HepG2 (cell line): ENCODE measurements around the gene TFF2. TPM values are rescaled to one million over a fixed set of nuclear protein-coding genes. Genes with fewer than 3 reads are reported as not detected.

Experiments
- ATAC-seq: fragments of 200-7000 bp; cut with Tn5 transposase; 3 replicates; pipeline ENCODE4 v1.9.1; 2020; ENCODE audit warnings: mild to moderate bottlenecking, moderate library complexity
- BruUV-seq: library from RNA; stranded (reverse); fragments of 400-500 nt; replicated peaks from 2 replicates; lab custom pipeline; 2021; lab: Mats Ljungman, UMichigan
- CTCF ChIA-PET: fragments of 300-600 bp; formaldehyde crosslinking; extraction: SDS; loops from one replicate; lab custom pipeline; 2021; ENCODE audit warnings: low total read pairs, inconsistent platforms, low intra/inter-chr PET ratio; lab: Yijun Ruan, JAX
- POLR2A ChIA-PET: fragments of 350-600 bp; sonication (Branson Sonifier 250); formaldehyde crosslinking; loops from one replicate; lab custom pipeline; 2020; ENCODE audit warnings: antibody characterized with exemption, inconsistent platforms; lab: Yijun Ruan, JAX
- DNase-seq: peaks from one replicate; pipeline ENCODE4 v3.0.0-alpha.2; 2015; ENCODE audit warnings: low spot score
- FAIRE-seq: peaks from 3 replicates; lab custom pipeline; 2011; peaks lifted over from hg19 to GRCh38; lab: Jason Lieb, UNC
- H2AFZ ChIP-seq: one replicate; pipeline ENCODE4 v1.6.1; 2011; ENCODE audit warnings: low read length, inconsistent platforms
- H3K27ac ChIP-seq: fragments of 300-600 bp; 3 replicates; pipeline ENCODE4 v1.8.0; 2011; ENCODE audit warnings: mixed run types, mild to moderate bottlenecking, mixed read lengths, low read length, inconsistent platforms; ENCODE audit not compliant: insufficient read depth; ENCODE audit errors: extremely low read length
- H3K27me3 ChIP-seq, 2 experiments: fragments of 200-600 bp in 1 of 2; 2 replicates in 1 of 2; 3 replicates in 1 of 2; pipeline versions ENCODE4 v1.6.0 to v1.8.0; 2011; ENCODE audit warnings: low read length in 2 of 2, mild to moderate bottlenecking in 2 of 2, moderate library complexity in 2 of 2, inconsistent platforms in 1 of 2; ENCODE audit not compliant: insufficient read depth in 2 of 2, control insufficient read depth in 1 of 2
- H3K36me3 ChIP-seq, 2 experiments: fragments of 200-600 bp in 1 of 2; replicated peaks in 1 of 2; 2 replicates in 1 of 2; 3 replicates in 1 of 2; pipeline versions ENCODE4 v1.5.1 to v1.8.0; 2011; ENCODE audit warnings: low read length in 2 of 2, inconsistent platforms in 1 of 2; ENCODE audit not compliant: insufficient read depth in 2 of 2, control insufficient read depth in 1 of 2
- H3K4me1 ChIP-seq: 2 replicates; pipeline ENCODE4 v1.5.1; 2012; ENCODE audit warnings: low read length, inconsistent platforms; ENCODE audit not compliant: insufficient read depth
- H3K4me2 ChIP-seq: 2 replicates; pipeline ENCODE4 v1.6.0; 2011; ENCODE audit warnings: low read depth, low read length, inconsistent platforms
- H3K4me3 ChIP-seq, 3 experiments: fragments of 200-600 bp in 1 of 3; sonication (generic), shearing (Covaris generic) in 1 of 3; replicated peaks in 1 of 3; 2 replicates each; pipeline ENCODE4 v1.5.1; 2011 to 2016; ENCODE audit warnings: low read length in 3 of 3, inconsistent platforms in 2 of 3, low read depth in 2 of 3, mild to moderate bottlenecking in 2 of 3, control low read depth in 1 of 3, mixed read lengths in 1 of 3; ENCODE audit not compliant: insufficient read depth in 1 of 3
- H3K79me2 ChIP-seq: one replicate; pipeline ENCODE4 v1.6.1; 2011; ENCODE audit warnings: low read length, inconsistent platforms; ENCODE audit not compliant: insufficient read depth
- H3K9ac ChIP-seq: 2 replicates; pipeline ENCODE4 v1.6.0; 2011; ENCODE audit warnings: mild to moderate bottlenecking, low read depth, low read length, inconsistent platforms; ENCODE audit not compliant: insufficient read depth
- H3K9me3 ChIP-seq: 2 replicates; pipeline ENCODE4 v1.5.1; 2012; ENCODE audit warnings: mild to moderate bottlenecking, low read length
- H4K20me1 ChIP-seq: 2 replicates; pipeline ENCODE4 v1.6.0; 2011; ENCODE audit warnings: inconsistent platforms, mild to moderate bottlenecking, low read length, moderate library complexity; ENCODE audit not compliant: insufficient read depth
- CREM ChIP-seq, 2 experiments: sonication (generic) in 1 of 2; formaldehyde crosslinking in 1 of 2; IDR thresholded peaks; 2 replicates each; pipeline versions ENCODE4 v1.4.0 to v1.6.1; 2016 to 2020; ENCODE audit warnings: antibody characterized with exemption in 1 of 2, mild to moderate bottlenecking in 1 of 2, missing genetic modification reagents in 1 of 2
- E2F1 ChIP-seq: sonication (generic); formaldehyde crosslinking; IDR thresholded peaks from 2 replicates; pipeline ENCODE4 v1.5.0; 2020; ENCODE audit warnings: missing genetic modification reagents
- FOXA1 ChIP-seq, 2 experiments: fragments of 450-650 bp in 1 of 2; sonication (generic) in 1 of 2; formaldehyde crosslinking in 1 of 2; IDR thresholded peaks; 2 replicates each; pipeline versions ENCODE4 v1.4.0 to v1.6.1; 2016 to 2020; ENCODE audit warnings: missing genetic modification reagents in 1 of 2
- FOXM1 ChIP-seq: sonication (generic); formaldehyde crosslinking; IDR thresholded peaks from 2 replicates; pipeline ENCODE4 v1.5.0; 2020; ENCODE audit warnings: missing genetic modification reagents
- HNRNPL ChIP-seq: fragments of 200-400 bp; formaldehyde crosslinking; IDR thresholded peaks from 2 replicates; pipeline ENCODE4 v1.6.1; 2017; ENCODE audit warnings: mild to moderate bottlenecking, low read depth, low read length
- HOXD1 ChIP-seq: sonication (generic); formaldehyde crosslinking; IDR thresholded peaks from 2 replicates; pipeline ENCODE4 v1.5.0; 2020; ENCODE audit warnings: missing genetic modification reagents
- MTF1 ChIP-seq: sonication (generic); formaldehyde crosslinking; IDR thresholded peaks from 2 replicates; pipeline ENCODE4 v1.5.0; 2020; ENCODE audit warnings: missing genetic modification reagents
- SMAD1 ChIP-seq: sonication (generic); formaldehyde crosslinking; IDR thresholded peaks from 2 replicates; pipeline ENCODE4 v1.4.0; 2020; ENCODE audit warnings: missing genetic modification reagents, low read depth, mild to moderate bottlenecking, borderline replicate concordance
- ZBTB33 ChIP-seq: sonication (generic); formaldehyde crosslinking; IDR thresholded peaks from 2 replicates; pipeline ENCODE4 v1.4.0; 2020; ENCODE audit warnings: missing genetic modification reagents
- ZBTB43 ChIP-seq: sonication (generic); formaldehyde crosslinking; conservative IDR thresholded peaks from 2 replicates; pipeline ENCODE4 v1.4.0; 2020; ENCODE audit warnings: missing genetic modification reagents
- ZNF142 ChIP-seq: sonication (generic); formaldehyde crosslinking; IDR thresholded peaks from 2 replicates; pipeline ENCODE4 v1.4.0; 2020; ENCODE audit warnings: missing genetic modification reagents
- ZNF251 ChIP-seq: sonication (generic); formaldehyde crosslinking; IDR thresholded peaks from 2 replicates; pipeline ENCODE4 v1.9.0; 2021; ENCODE audit warnings: mild to moderate bottlenecking, missing genetic modification reagents
- ZNF547 ChIP-seq: sonication (generic); formaldehyde crosslinking; IDR thresholded peaks from 2 replicates; pipeline ENCODE4 v1.5.1; 2020; ENCODE audit warnings: mild to moderate bottlenecking, missing genetic modification reagents
- ZNF839 ChIP-seq: sonication (generic); formaldehyde crosslinking; IDR thresholded peaks from 2 replicates; pipeline ENCODE4 v1.4.0; 2020; ENCODE audit warnings: missing genetic modification reagents, mild to moderate bottlenecking, borderline replicate concordance
- WGBS: methylation state at CpG from one replicate; pipeline ENCODE4 v1.1.6; 2017; ENCODE audit warnings: low lambda C conversion rate; 5-methylcytosine and 5-hydroxymethylcytosine counted together
- in situ Hi-C: cut with HindIII; loops from 2 replicates; pipeline ENCODE4 v1.10.0; 2017; ENCODE audit warnings: low pct_unique_long_range_greater_than_20kb; ENCODE audit not compliant: extremely low pct_ligation_motif_present
- intact Hi-C: fragments of 100-400 bp; cut with micrococcal nuclease; formaldehyde crosslinking; loops from one replicate; pipeline ENCODE4 v1.10.0; 2022; ENCODE audit not compliant: unreplicated experiment
- polyA plus RNA-seq, 8 experiments: library from polyadenylated mRNA; depleted of rRNA in 3 of 8; stranded (reverse) in 7 of 8; unstranded in 1 of 8; fragments of >200 nt; fragmentation: Illumina TruSeq in 4 of 8; extraction: Trizol in 4 of 8; gene quantifications; 2 replicates each; pipeline versions ENCODE4 v1.2.1 to v1.2.3, GENCODE V29; 2011 to 2016; ENCODE audit warnings: low read depth in 4 of 8, missing spikeins in 1 of 8, mixed read lengths in 1 of 8; ENCODE audit not compliant: insufficient read depth in 1 of 8
- total RNA-seq, 5 experiments: library from RNA; depleted of rRNA; stranded (reverse); fragments of >200 nt; fragmentation: Illumina TruSeq; extraction: Trizol; gene quantifications; 2 replicates each; pipeline ENCODE4 v1.2.3, GENCODE V29; 2016; ENCODE audit warnings: low read depth in 1 of 5

The TFF2 gene
- total and polyA plus RNA-seq, 2 of the 13 experiments (the other 11 are each of a cell fraction or from before 2014, with no cell fraction given) = 1.5 TPM; not detected in 1

- H3K36me3 ChIP-seq = no peaks in the 10 kb centered on the region
- ATAC-seq (no peak), FAIRE-seq (no peak), DNase-seq (no peak)
- CTCF ChIA-PET = no interaction called here
- no peaks in the 10 kb centered on the region for H3K79me2 ChIP-seq
- intact Hi-C loops = no loop called here
- no TSS peak for BruUV-seq
- in situ Hi-C loops = no loop called here
- 63% methylated on average over 13 of the region's 14 CpGs for WGBS
- H4K20me1 ChIP-seq = no peaks in the 10 kb centered on the region
- POLR2A ChIA-PET = no interaction called here
- no peaks in the 10 kb centered on the region; the same call in 1 of the 2 replicates for H3K9me3 ChIP-seq
- no peak overlapping the region for H3K27ac ChIP-seq
- H2AFZ ChIP-seq = no peak overlapping the region
- peaks cover 0 to 16% of the 10 kb centered on the region in 2 experiments; a peak in 3 of 5 replicates for H3K27me3 ChIP-seq
- H3K9ac ChIP-seq = no peak overlapping the region
- H3K4me1 ChIP-seq = peaks cover 25% of the 10 kb centered on the region
- H3K4me3 ChIP-seq = no peak overlapping the region
- H3K4me2 ChIP-seq = no peak overlapping the region
- TF ChIP-seq SMAD1 (CRISPR knock-in tag) (no peak), MTF1 (CRISPR knock-in tag) (no peak), ZNF142 (CRISPR knock-in tag) (no peak), HNRNPL (no peak), FOXA1 (IDR thresholded peaks at IDR 0.05) (no peak), FOXA1 (CRISPR knock-in tag; IDR thresholded peaks at IDR 0.05) (no peak), ZNF839 (CRISPR knock-in tag) (no peak), ZBTB43 (CRISPR knock-in tag) (no peak), E2F1 (CRISPR knock-in tag) (no peak), CREM (IDR thresholded peaks at IDR 0.05) (no peak), CREM (CRISPR knock-in tag; IDR thresholded peaks at IDR 0.05) (no peak), FOXM1 (CRISPR knock-in tag) (no peak), ZNF547 (CRISPR knock-in tag) (no peak), ZNF251 (CRISPR knock-in tag) (no peak), HOXD1 (CRISPR knock-in tag) (no peak), ZBTB33 (no peak)
Observed at GRCh38 chr21:42352441-42353095, 1.8 kb upstream of the TFF2 start.
